Measurements from ENCODE around the gene PHACTR2. TPM values are rescaled to one million over a fixed set of nuclear protein-coding genes. Genes with fewer than 3 reads are reported as not detected.
A peak's percentile ranks its signal among the peaks of the same experiment; 100 is the strongest.

Gene PHACTR2
- total and polyA plus RNA-seq, 2 of the 13 experiments (the other 11 are each of a cell fraction or from before 2014, with no cell fraction given): 11.3 to 28.2 TPM

GRCh38 chr6:143745166-143746133 is 67.7 kb downstream of the PHACTR2 start (continued):
- TF ChIP-seq ZNF180 (CRISPR knock-in tag; IDR thresholded peaks at IDR 0.05; ENCODE audit: borderline replicate concordance, low read depth): peak; percentile 70; the same call in 1 of the 2 replicates
- TF ChIP-seq GLI4 (CRISPR knock-in tag; IDR thresholded peaks at IDR 0.05; ENCODE audit: borderline replicate concordance): no peak; the same call in 1 of the 2 replicates
- TF ChIP-seq UBTF (CRISPR knock-in tag; IDR thresholded peaks at IDR 0.05): peak; percentile 50
- peak; percentile 75 for TF ChIP-seq HNF4A (CRISPR knock-in tag; IDR thresholded peaks at IDR 0.05)
- no peak for TF ChIP-seq PAWR (CRISPR knock-in tag; IDR thresholded peaks at IDR 0.05; ENCODE audit: borderline replicate concordance)
- no peak for TF ChIP-seq ZNF75D (CRISPR knock-in tag; IDR thresholded peaks at IDR 0.05; ENCODE audit: borderline replicate concordance)
- no peak for TF ChIP-seq ZIK1 (CRISPR knock-in tag; IDR thresholded peaks at IDR 0.05; ENCODE audit: borderline replicate concordance, low read depth)
- no peak for TF ChIP-seq ZNF446 (CRISPR knock-in tag; IDR thresholded peaks at IDR 0.05)
- no peak for TF ChIP-seq U2AF1 (optimal IDR thresholded peaks at IDR 0.05; ENCODE audit: low read depth, low read length)
- 0 out of 2 replicates have a peak, but pooled peaks have one; percentile 68 for TF ChIP-seq ZNF256 (CRISPR knock-in tag; conservative IDR thresholded peaks at IDR 0.05)
- TF ChIP-seq ZNF557 (CRISPR knock-in tag; IDR thresholded peaks at IDR 0.05): no peak
- peak; percentile 26; the same call in 1 of the 2 replicates for TF ChIP-seq ZNF598 (CRISPR knock-in tag; IDR thresholded peaks at IDR 0.05; ENCODE audit: borderline replicate concordance)
- peak; percentile 54; the same call in 1 of the 2 replicates for TF ChIP-seq ZNF431 (CRISPR knock-in tag; IDR thresholded peaks at IDR 0.05; ENCODE audit: borderline replicate concordance, low read depth)
- TF ChIP-seq ATM (IDR thresholded peaks at IDR 0.05; ENCODE audit: borderline replicate concordance): no peak
- TF ChIP-seq SMAD9 (CRISPR knock-in tag; IDR thresholded peaks at IDR 0.05): no peak
- TF ChIP-seq TARDBP (CRISPR knock-in tag; IDR thresholded peaks at IDR 0.05): peak; percentile 78
- TF ChIP-seq ZNF766 (CRISPR knock-in tag; IDR thresholded peaks at IDR 0.05; ENCODE audit: borderline replicate concordance): peak; percentile 87
- no peak for TF ChIP-seq ZNF383 (CRISPR knock-in tag; IDR thresholded peaks at IDR 0.05; ENCODE audit: borderline replicate concordance)
- TF ChIP-seq BRF2 (CRISPR knock-in tag; IDR thresholded peaks at IDR 0.05): peak; percentile 94
- TF ChIP-seq SP5 (CRISPR knock-in tag; IDR thresholded peaks at IDR 0.05; ENCODE audit: borderline replicate concordance, low read depth): peak; percentile 56; the same call in 1 of the 2 replicates

Measured in HepG2 (cell line).